Measurements from ENCODE around the gene HDAC4. TPM values are rescaled to one million over a fixed set of nuclear protein-coding genes. Genes with fewer than 3 reads are reported as not detected.

The HDAC4 gene
- total RNA-seq, 1 experiment from 2014 or later, result 5.6 TPM

DNA sequence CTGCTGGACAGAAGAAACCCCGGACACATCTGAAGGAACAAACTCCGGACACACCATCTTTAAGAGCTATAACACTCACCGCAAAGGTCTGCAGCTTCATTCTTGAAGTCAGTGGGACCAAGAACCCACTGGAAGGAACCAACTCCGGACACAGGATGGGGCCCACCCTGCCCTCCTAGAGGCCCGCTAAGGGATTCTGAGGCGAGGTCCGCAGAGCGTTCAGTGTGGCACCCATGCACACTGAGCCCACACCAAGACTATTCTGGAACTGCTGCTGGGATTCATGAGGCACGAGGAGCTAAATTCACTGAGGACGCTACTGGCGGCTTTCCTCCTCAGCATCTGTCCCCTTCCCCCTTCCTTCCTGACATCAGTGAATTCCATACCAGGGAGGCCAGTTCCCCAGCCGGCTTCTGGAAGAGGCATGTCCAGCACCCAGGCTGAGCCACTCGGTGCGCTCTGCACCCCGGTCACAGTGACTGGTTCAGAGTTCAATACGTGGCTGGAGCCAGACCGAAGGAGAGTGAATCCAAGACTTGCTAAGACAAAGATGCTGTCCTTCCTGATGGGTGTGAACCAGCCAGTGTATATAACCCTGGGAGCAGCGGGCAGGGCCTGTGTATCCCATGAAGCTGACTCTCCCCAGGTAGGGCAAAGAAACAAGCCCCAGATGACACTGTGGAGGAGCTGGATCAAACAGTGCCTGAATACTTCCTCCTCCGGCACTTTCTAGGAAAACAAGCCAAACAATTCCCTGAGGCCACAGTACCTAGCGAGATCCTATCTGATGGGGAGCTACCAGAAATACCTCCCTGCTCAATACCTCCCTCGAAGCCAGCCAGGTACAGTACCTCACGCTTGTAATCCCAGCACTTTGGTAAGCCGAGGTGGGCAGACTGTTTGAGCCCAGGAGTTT is 11.1 kb downstream of the HDAC4 start:
- DNase-seq (ENCODE audit: low read depth), result no peak
- in situ Hi-C loops (cut with HindIII; ENCODE audit: low pct_unique_long_range_greater_than_20kb, low sequenced_read_pairs), result no loop called here

GRCh38 chr2:239388236-239389151 is 12.3 kb downstream of the HDAC4 start:
- in situ Hi-C loops (cut with HindIII; ENCODE audit: low pct_unique_long_range_greater_than_20kb, low sequenced_read_pairs), result no loop called here
- DNase-seq (ENCODE audit: low read depth), result no peak

GRCh38 chr2:239387811-239388210 is 13.0 kb downstream of the HDAC4 start:
- DNase-seq (ENCODE audit: low read depth), result no peak
- in situ Hi-C loops (cut with HindIII; ENCODE audit: low pct_unique_long_range_greater_than_20kb, low sequenced_read_pairs), result no loop called here

DNA sequence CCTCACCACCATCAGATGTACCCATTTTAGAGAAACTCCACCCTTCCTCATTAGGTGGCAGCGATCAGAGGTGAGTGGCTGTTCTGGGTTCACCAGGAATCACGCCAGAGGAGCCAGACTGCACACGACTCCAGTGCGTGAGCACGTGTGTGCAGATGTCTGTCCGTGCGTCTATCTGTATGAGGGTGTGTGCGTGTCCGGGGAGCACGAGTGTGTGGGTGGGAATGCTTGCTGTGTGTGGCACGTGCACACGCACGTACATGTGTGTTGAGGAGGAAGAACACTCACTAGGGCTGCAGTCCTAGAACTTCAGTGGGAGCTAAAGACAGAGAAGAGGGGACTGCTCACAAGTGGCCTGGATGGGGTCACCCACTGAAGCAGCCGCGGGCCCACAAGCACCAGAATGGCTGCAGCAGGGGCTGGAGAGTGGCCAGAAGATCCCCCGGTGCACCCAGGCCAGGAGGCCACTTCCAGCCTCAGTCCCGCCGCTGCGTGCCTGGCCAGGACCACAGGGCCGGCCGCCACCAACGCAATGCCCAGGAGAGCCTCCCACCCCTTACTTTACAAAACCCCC is 13.9 kb downstream of the HDAC4 start:
- DNase-seq (ENCODE audit: low read depth), result no peak
- in situ Hi-C loops (cut with HindIII; ENCODE audit: low pct_unique_long_range_greater_than_20kb, low sequenced_read_pairs), result no loop called here

DNA sequence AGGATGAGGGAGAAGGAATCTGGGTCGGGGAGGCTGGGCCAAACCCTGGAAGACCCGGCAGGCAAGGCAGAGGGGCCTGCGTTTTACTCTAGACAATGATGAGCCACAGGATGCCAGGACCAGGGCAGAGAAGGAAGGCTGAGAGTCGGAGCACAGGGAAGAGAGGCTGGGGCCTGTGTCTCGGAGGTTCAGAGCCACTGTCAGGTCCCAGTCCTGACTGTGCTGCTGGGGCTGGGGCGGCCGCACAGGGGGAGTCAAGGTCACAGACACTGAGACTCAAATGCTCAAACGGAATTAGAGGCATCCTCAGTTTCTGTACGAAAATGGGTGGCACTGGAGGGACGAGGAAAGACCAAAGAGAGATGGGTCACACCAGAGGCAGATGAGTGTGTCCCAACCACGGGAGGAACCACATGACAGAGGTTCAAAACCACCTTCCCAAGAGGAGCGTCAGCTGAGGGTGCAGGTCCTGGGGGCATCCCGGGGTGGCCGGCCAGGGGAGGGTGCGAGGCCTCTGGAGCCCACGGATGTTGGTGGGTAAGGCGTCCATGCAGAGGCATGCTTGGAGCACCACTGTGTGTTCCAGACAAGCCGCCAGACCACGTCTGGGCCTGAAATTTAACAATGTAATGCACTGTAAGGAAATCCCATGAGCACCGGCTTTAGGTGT is 14.7 kb downstream of the HDAC4 start:
- in situ Hi-C loops (cut with HindIII; ENCODE audit: low pct_unique_long_range_greater_than_20kb, low sequenced_read_pairs), result no loop called here
- DNase-seq (ENCODE audit: low read depth), result no peak

DNA sequence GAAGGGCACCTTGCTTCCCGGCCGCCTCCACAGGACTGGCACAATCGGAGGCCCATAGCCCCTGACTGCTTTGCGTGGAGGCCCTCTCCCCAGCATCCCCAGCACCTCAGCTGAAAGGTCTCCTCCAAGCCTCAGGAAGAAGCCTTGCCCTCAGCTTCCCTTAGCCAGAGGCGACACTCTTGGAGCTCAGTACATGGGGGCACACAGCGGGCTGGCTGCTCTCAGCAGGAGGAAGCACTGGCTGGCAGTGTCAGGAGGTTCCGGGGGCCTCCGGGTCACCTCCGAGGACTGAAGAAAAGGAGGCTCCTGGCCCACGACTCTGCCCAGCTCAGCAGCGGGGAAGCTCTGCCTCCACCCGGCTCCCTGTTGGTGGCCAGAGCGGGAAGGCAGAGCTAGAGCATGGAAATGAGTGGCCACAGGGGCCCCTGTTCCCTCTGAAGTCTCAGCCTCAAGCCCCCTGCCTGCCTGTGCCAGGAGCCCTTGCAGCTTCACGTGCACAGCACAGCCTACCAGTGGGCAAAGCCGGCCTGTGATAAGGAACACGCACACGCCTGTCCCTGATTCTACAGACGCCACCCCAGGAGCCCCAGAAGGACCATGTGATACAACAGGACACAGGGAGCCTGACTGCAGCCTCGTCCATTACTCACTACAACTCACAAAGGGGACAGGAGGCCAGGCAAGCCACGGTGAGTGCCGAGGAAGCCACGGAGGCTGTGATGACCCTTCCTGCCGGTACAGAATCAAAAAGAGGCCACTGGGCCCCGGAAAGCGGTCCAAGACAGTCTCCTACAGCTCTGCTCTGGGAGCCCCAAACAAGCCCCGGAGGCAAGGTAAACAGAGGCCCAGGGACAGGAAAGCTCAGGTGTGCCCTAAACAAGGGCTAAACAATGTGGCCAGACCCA is 15.5 kb downstream of the HDAC4 start:
- no peak for DNase-seq (ENCODE audit: low read depth)
- in situ Hi-C loops (cut with HindIII; ENCODE audit: low pct_unique_long_range_greater_than_20kb, low sequenced_read_pairs), result no loop called here

DNA sequence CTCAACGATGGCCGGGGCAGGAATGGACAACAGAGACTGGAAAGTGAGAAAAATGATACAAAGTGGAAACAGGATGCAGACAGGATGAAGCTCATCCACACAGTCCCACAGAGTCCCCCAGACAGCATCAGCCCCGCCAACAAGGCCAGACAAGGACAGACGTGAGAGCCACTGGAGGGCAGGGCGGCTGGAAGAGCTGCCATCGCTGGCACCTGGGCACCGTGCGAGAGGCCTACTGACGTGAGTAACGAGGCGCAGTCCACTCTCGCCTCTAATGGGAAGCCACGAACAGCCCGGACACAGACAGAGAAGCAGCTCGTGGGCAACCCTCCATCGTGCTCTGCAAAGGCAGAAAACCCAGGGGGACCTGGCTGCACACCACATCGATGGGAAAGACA is 17.1 kb downstream of the HDAC4 start:
- DNase-seq (ENCODE audit: low read depth), result no peak
- in situ Hi-C loops (cut with HindIII; ENCODE audit: low pct_unique_long_range_greater_than_20kb, low sequenced_read_pairs), result no loop called here

DNA sequence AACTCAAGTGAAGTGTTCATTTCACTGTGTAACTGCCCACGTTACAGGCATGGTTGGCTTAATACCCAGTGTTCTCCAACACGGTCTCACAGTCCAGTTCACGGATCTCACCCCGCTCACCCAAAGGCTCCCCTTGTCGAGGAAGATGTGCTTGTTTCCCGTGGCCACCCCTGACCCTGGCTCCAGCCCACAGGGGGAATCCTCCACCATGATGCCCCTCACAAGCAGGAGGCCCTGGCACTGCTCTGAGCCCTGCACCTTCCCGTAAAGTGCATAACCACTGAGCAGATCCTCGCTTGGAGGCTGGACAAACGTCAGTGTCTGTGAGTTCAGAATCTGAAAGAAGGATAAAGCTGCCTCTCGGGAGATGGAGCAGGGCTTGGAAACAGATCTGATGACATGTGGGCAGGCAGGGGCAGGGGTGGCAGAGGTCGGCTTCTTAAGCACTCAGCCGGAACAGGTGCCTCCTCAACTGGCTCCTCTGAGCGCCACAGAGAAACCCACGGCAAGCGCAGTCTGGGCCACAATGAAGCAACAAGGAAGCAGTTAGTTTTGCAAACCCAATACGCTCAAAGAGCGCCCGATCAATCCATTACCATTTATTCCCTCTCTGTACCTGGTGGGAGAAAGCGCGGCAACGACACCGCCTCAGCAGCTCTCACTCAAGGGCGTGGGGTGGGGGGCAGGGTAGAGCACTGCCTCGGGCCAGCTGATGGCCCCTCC is 17.6 kb downstream of the HDAC4 start:
- in situ Hi-C loops (cut with HindIII; ENCODE audit: low pct_unique_long_range_greater_than_20kb, low sequenced_read_pairs), result no loop called here
- DNase-seq (ENCODE audit: low read depth), result no peak

DNA sequence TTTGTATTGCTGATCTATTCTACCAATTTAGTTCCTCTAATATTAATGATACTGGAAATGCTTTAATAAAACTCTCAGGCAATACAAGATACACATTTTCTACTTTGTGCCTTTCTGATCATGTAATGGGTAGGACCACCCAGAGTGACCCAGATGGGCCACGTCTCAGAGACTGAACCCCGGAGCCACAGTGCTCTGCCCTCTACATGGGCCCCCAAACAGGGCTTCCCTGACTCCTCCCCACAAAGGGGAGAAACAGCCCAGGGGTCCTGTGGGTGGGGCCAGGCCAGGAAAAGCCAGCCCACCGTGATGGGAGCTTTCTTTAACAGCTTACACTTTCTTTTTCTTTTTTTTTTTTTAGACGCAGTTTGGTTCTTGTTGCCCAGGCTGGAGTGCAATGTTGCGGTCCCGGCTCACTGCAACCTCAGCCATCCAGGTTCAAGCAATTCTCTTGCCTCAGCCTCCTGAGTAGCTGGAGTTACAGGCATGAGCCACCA is 18.4 kb downstream of the HDAC4 start:
- in situ Hi-C loops (cut with HindIII; ENCODE audit: low pct_unique_long_range_greater_than_20kb, low sequenced_read_pairs), result no loop called here
- DNase-seq (ENCODE audit: low read depth), result no peak

DNA sequence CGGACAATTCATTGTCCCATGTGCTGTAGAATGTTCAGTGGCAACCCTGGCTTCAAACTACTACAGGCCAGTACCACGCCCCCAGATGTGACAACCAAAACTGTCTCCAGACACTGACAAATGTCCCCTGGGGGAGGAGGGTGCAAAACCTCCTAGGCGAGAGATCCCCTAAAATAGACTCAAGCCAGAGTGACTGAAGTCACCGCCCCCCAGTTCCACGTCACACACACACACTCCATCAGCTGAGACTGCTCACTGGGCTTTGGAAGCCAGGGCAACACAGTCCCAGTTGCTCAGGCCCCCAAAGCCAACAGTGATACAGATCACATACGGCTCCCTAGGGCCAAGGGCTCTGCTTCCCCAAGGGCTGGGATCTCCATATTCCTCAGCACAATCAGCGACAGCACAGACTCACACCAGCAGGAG is 19.1 kb downstream of the HDAC4 start:
- in situ Hi-C loops (cut with HindIII; ENCODE audit: low pct_unique_long_range_greater_than_20kb, low sequenced_read_pairs), result no loop called here
- no peak for DNase-seq (ENCODE audit: low read depth)

DNA sequence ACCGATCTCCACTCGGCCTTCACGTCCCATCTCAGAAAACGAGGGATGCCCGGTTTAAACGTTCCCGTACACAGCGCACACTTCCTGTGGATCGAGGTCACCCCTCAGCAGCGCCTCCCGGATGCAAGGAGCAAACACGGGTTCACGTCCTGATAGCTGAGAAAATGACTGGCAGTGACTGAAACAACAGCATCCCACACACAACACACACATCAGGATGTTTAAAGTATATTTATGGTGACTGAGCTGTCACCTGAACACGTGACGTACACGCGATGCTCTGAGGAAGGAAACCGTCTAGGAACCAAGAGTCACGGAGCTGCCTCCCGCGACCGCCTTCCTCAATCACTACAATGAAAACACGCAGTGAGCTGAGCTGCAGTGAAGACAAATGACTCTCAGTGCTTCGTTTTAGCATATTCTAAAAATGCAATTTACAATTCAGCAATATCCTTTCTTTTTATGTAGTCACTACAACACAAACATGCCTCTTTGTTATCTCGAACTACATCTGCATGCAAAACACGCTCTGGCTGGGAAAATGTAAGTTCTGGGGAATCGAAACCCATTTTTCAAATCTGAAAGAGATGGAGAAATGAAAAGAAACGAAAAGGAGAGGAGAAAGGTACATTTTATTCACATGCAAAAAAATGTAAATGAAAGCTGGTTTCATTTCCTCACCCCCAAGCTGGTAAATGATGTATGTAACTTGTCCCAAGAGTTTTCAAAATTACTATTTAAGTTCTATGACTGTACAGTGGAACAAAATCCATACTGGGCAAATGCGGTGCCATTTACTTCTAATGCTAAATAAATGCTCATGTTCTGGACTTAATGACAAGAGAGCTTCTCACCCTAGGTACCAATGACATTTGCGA is 19.8 kb downstream of the HDAC4 start:
- no peak for DNase-seq (ENCODE audit: low read depth)
- in situ Hi-C loops (cut with HindIII; ENCODE audit: low pct_unique_long_range_greater_than_20kb, low sequenced_read_pairs), result no loop called here

GRCh38 chr2:239379641-239380170 is 21.1 kb downstream of the HDAC4 start:
- no peak for DNase-seq (ENCODE audit: low read depth)
- in situ Hi-C loops (cut with HindIII; ENCODE audit: low pct_unique_long_range_greater_than_20kb, low sequenced_read_pairs), result no loop called here

GRCh38 chr2:239378918-239379640 is 21.7 kb downstream of the HDAC4 start:
- in situ Hi-C loops (cut with HindIII; ENCODE audit: low pct_unique_long_range_greater_than_20kb, low sequenced_read_pairs), result no loop called here

DNA sequence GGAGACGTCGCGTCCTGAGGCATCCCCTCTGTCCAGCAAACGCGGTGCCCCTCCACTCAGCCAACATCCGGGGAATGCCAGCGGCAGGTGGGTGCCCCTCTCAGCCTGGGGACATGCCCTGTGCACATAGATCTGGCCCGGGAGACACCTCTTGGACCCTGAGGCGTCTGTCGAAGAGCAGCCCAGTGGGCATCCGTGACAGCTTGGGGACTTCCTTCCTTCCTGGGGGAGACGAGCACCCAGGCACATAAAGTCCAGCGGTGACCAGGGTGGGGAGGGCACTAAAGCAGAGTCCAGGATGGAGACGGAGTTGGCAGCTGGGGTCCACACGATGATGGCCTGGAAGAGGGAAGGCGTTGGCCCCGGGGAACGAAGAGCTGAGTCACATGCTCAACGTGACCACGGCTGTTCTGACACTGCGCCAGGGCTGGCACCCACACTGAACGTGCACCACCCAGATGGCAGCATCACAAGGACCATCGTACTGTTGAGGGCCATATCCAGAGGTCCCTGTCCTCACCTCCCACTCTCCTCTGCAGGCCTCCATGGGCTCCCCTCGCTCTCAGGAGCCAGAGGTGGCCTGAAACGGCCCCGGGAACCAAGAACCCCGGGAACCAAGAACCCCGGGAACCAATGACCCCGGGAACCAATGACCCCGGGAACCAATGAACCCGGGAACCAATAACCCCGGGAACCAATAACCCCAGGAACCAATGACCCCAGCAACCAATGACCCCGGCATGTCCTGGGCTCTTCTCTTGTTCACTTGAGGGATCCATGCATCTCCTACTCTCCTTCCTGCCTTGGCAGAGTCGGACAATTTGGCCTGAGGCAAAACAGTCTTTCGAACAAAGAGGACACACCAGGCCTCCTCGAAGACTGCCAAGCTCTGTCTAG is 22.6 kb downstream of the HDAC4 start:
- DNase-seq (ENCODE audit: low read depth), result no peak
- in situ Hi-C loops (cut with HindIII; ENCODE audit: low pct_unique_long_range_greater_than_20kb, low sequenced_read_pairs), result no loop called here

More at GRCh38 chr2:239378918-239379640, 21.7 kb downstream of the HDAC4 start:
- no peak for DNase-seq (ENCODE audit: low read depth)

Measured in Caki2 (cell line).